ENCODE measurements around the gene INPP5J.

INPP5J gene

GRCh38 chr22:31155422-31155821 is 32.7 kb downstream of the INPP5J start:
- DNase-seq = no peak

GRCh38 chr22:31160328-31160978 is 37.7 kb downstream of the INPP5J start:
- peak; percentile 25 for DNase-seq

- DNase-seq = no peak
Measured at GRCh38 chr22:31161386-31161785, 38.6 kb downstream of the INPP5J start.

GRCh38 chr22:31162015-31162765 is 39.4 kb downstream of the INPP5J start:
- no peak for DNase-seq

GRCh38 chr22:31170971-31171370 is 48.2 kb downstream of the INPP5J start:
- DNase-seq = no peak

GRCh38 chr22:31171734-31172133 is 49.0 kb downstream of the INPP5J start:
- peak; percentile 35 for DNase-seq

GRCh38 chr22:31173386-31174145 is 50.8 kb downstream of the INPP5J start:
- no peak for DNase-seq

- DNase-seq = no peak
Measured at GRCh38 chr22:31176923-31177322, 54.2 kb downstream of the INPP5J start.

- no peak for DNase-seq
Measured at GRCh38 chr22:31177420-31178162, 54.8 kb downstream of the INPP5J start.

- DNase-seq = no peak
Measured at GRCh38 chr22:31178859-31179258, 56.1 kb downstream of the INPP5J start.

GRCh38 chr22:31179345-31179744 is 56.6 kb downstream of the INPP5J start:
- no peak for DNase-seq

GRCh38 chr22:31184015-31184414 is 61.2 kb downstream of the INPP5J start:
- DNase-seq = no peak
